Left lung (tissue), 10 donors: ENCODE data around the gene SLX4IP. TPM values are rescaled to one million over a fixed set of nuclear protein-coding genes. Genes with fewer than 3 reads are reported as not detected.
A peak's percentile ranks its signal among the peaks of the same experiment; 100 is the strongest.

Experiments
- ATAC-seq: fragments of 200-7000 bp; cut with Tn5 transposase; one replicate; pipeline ENCODE4 v1.9.1; 2020; ENCODE audit warnings: moderate library complexity
- DNase-seq, 4 donors: peaks; one replicate each; pipeline ENCODE4 v3.0.0-alpha.2; 2013 to 2020
- H3K27ac ChIP-seq, 2 donors: fragments of 200-600 bp; sonication (generic) in 1 of 2; one replicate each; pipeline versions ENCODE4 v1.5.0 to v1.8.0; 2020 to 2021
- H3K27me3 ChIP-seq, 2 donors: fragments of 200-600 bp; sonication (generic) in 1 of 2; one replicate each; pipeline versions ENCODE4 v1.5.0 to v1.8.0; 2020 to 2021
- H3K36me3 ChIP-seq, 2 donors: fragments of 200-600 bp; sonication (generic) in 1 of 2; one replicate each; pipeline versions ENCODE4 v1.5.0 to v1.8.0; 2020 to 2021
- H3K4me1 ChIP-seq, 2 donors: fragments of 200-600 bp; one replicate each; pipeline ENCODE4 v1.8.0; 2021
- H3K4me3 ChIP-seq, 2 donors: fragments of 200-600 bp; sonication (generic) in 1 of 2; one replicate each; pipeline versions ENCODE4 v1.5.0 to v1.8.0; 2020 to 2021; ENCODE audit warnings: mild to moderate bottlenecking in 1 of 2
- H3K9me3 ChIP-seq, 2 donors: fragments of 200-600 bp; sonication (generic) in 1 of 2; one replicate each; pipeline versions ENCODE4 v1.5.0 to v1.8.0; 2020 to 2021
- CTCF ChIP-seq, 2 donors: fragments of 200-600 bp; sonication (generic) in 1 of 2; IDR thresholded peaks; one replicate each; pipeline versions ENCODE4 v1.5.0 to v1.8.0; 2021; ENCODE audit warnings: antibody characterized with exemption in 2 of 2
- intact Hi-C, 2 donors: fragments of 100-400 bp; cut with DNase I; formaldehyde crosslinking; loops; one replicate each; pipeline versions ENCODE4 v1.11.2 to v1.14.2; 2022
- polyA plus RNA-seq, 6 donors: library from polyadenylated mRNA; unstranded; fragments of 120-200 nt; gene quantifications; one replicate each; pipeline ENCODE4 v1.2.1, GENCODE V29; 2013; ENCODE audit not compliant: insufficient read length in 6 of 6
- total RNA-seq, 2 donors: library from RNA; stranded (reverse); fragmentation: NEBNext Ultra II Directional; extraction: Animal tissue kit (Norgen Biotek cat#: 25700); gene quantifications; one replicate each; pipeline ENCODE4 v1.2.1, GENCODE V29; 2021
- donor health status: DM: no; HTN: yes; CAD: no.
- donor health status: DM: no; HTN: no; CAD: no.

The SLX4IP gene
- total and polyA plus RNA-seq, 8 donors, result 6.0 to 12.3 (median 10.3) TPM

GRCh38 chr20:10502098-10502526 is 67.0 kb downstream of the SLX4IP start:
- Histone ChIP-seq H3K27me3 (no peaks in the 10 kb centered on the region), H3K27ac (peak overlapping the region in 1 of 2 donors; percentile 77), H3K36me3 (no peaks in the 10 kb centered on the region), H3K4me3 (no peak overlapping the region), H3K4me1 (peaks cover 13 to 47% of the 10 kb centered on the region in 2 donors), H3K9me3 (no peaks in the 10 kb centered on the region)
- no peak for DNase-seq
- no peak for ATAC-seq
- TF ChIP-seq CTCF (IDR thresholded peaks at IDR 0.05), result no peak
- intact Hi-C loops, result no loop called here

- peaks cover 22 to 63% of the 10 kb centered on the region in 2 donors for H3K4me1 ChIP-seq
- TF ChIP-seq CTCF (IDR thresholded peaks at IDR 0.05), result no peak
- H3K27me3 ChIP-seq, result no peaks in the 10 kb centered on the region
- H3K27ac ChIP-seq, result peak overlapping the region; percentile 49 to 84
- peak in 1 of 4 donors; percentile 34 for DNase-seq
- no peak for ATAC-seq
- H3K4me3 ChIP-seq, result peak overlapping the region in 1 of 2 donors; percentile 1
- intact Hi-C loops, result no loop called here
- no peaks in the 10 kb centered on the region for H3K36me3 ChIP-seq
- no peaks in the 10 kb centered on the region for H3K9me3 ChIP-seq
Measured at GRCh38 chr20:10504608-10504993, 69.5 kb downstream of the SLX4IP start.

- H3K9me3 ChIP-seq, result no peaks in the 10 kb centered on the region
- peak in 1 of 4 donors; percentile 47 for DNase-seq
- peak overlapping the region in 1 of 2 donors; percentile 1 for H3K4me3 ChIP-seq
- H3K4me1 ChIP-seq, result peaks cover 22 to 66% of the 10 kb centered on the region in 2 donors
- TF ChIP-seq CTCF (IDR thresholded peaks at IDR 0.05), result no peak
- H3K27ac ChIP-seq, result peak overlapping the region; percentile 49 to 84
- no peaks in the 10 kb centered on the region for H3K36me3 ChIP-seq
- H3K27me3 ChIP-seq, result no peaks in the 10 kb centered on the region
- intact Hi-C loops, result no loop called here
- ATAC-seq, result peak; percentile 81
Measured at GRCh38 chr20:10504994-10505730, 70.1 kb downstream of the SLX4IP start.

GRCh38 chr20:10505827-10506226 is 70.7 kb downstream of the SLX4IP start:
- Histone ChIP-seq H3K9me3 (no peaks in the 10 kb centered on the region), H3K27ac (peak overlapping the region; percentile 49 to 84), H3K27me3 (no peaks in the 10 kb centered on the region), H3K4me3 (no peak overlapping the region), H3K4me1 (peaks cover 22 to 69% of the 10 kb centered on the region in 2 donors), H3K36me3 (no peaks in the 10 kb centered on the region)
- ATAC-seq, result peak; percentile 35
- DNase-seq, result peak in 2 of 4 donors; percentile 59 to 72
- intact Hi-C loops, result no loop called here
- no peak for TF ChIP-seq CTCF (IDR thresholded peaks at IDR 0.05)

- intact Hi-C loops, result no loop called here
- no peak for TF ChIP-seq CTCF (IDR thresholded peaks at IDR 0.05)
- no peaks in the 10 kb centered on the region for H3K9me3 ChIP-seq
Measured at GRCh38 chr20:10507052-10507451, 71.9 kb downstream of the SLX4IP start.

More at GRCh38 chr20:10507052-10507451, 71.9 kb downstream of the SLX4IP start:
- Histone ChIP-seq H3K4me1 (peaks cover 32 to 74% of the 10 kb centered on the region in 2 donors), H3K27me3 (no peaks in the 10 kb centered on the region), H3K4me3 (no peak overlapping the region), H3K27ac (no peak overlapping the region), H3K36me3 (no peaks in the 10 kb centered on the region)
- ATAC-seq, result no peak
- no peak for DNase-seq
